GM12878 (cell line): ENCODE data around the gene PRSS27. TPM values are rescaled to one million over a fixed set of nuclear protein-coding genes. Genes with fewer than 3 reads are reported as not detected.
"Not testable (repeated sequence)": the region's sequence is repeated elsewhere in the genome, so short reads cannot be mapped to it uniquely, and the experiment has no call there.

Source experiments
- ATAC-seq: fragments of 200-7000 bp; cut with Tn5 transposase; 3 replicates; pipeline ENCODE4 v1.9.1; 2020; ENCODE audit warnings: mild to moderate bottlenecking, moderate library complexity
- BruUV-seq: library from RNA; stranded (reverse); fragments of 400-500 nt; replicated peaks from 2 replicates; lab custom pipeline; 2021; lab: Mats Ljungman, UMichigan
- CTCF ChIA-PET: fragments of 300-600 bp; sonication (Branson Sonifier 250); formaldehyde crosslinking; extraction: SDS; loops from one replicate; lab custom pipeline; 2021; ENCODE audit warnings: inconsistent platforms; lab: Yijun Ruan, JAX
- POLR2A ChIA-PET: fragments of 350-600 bp; formaldehyde crosslinking; extraction: SDS; loops from one replicate; lab custom pipeline; 2021; ENCODE audit warnings: inconsistent platforms; lab: Charles Lee
- RAD21 ChIA-PET: fragments of 300-600 bp; sonication (Branson Sonifier 250); formaldehyde crosslinking; loops from one replicate; lab custom pipeline; 2023; ENCODE audit warnings: antibody characterized with exemption; ENCODE audit not compliant: unreplicated experiment; lab: Charles Lee
- SMC1A ChIA-PET: fragments of 300-600 bp; sonication (Branson Sonifier 250); formaldehyde crosslinking; loops from one replicate; lab custom pipeline; 2023; ENCODE audit not compliant: unreplicated experiment, uncharacterized antibody; lab: Charles Lee
- DNase-seq: peaks from one replicate; pipeline ENCODE4 v3.0.0-alpha.2; 2011; ENCODE audit warnings: low read depth, low spot score
- FAIRE-seq: peaks from 3 replicates; lab custom pipeline; 2011; peaks lifted over from hg19 to GRCh38; lab: Jason Lieb, UNC
- H2AFZ ChIP-seq: 2 replicates; pipeline ENCODE4 v1.6.0; 2011; ENCODE audit warnings: low read depth, low read length, control low read depth; ENCODE audit not compliant: control insufficient read depth
- H3K27ac ChIP-seq: 2 replicates; pipeline ENCODE4 v1.5.1; 2011; ENCODE audit warnings: control low read depth; ENCODE audit not compliant: control insufficient read depth, insufficient read depth
- H3K27me3 ChIP-seq, 2 experiments: replicated peaks in 1 of 2; 2 replicates each; pipeline versions ENCODE4 v1.6.0 to v1.6.1; 2011; ENCODE audit warnings: low read length in 1 of 2; ENCODE audit not compliant: control insufficient read depth in 2 of 2, insufficient read depth in 2 of 2
- H3K36me3 ChIP-seq, 2 experiments: 2 replicates each; pipeline ENCODE4 v1.5.1; 2011; ENCODE audit warnings: low read length in 1 of 2; ENCODE audit not compliant: control insufficient read depth in 2 of 2, insufficient read depth in 2 of 2
- H3K4me1 ChIP-seq: 2 replicates; pipeline ENCODE4 v1.6.1; 2011; ENCODE audit warnings: mild to moderate bottlenecking, low read length, moderate library complexity, mixed read lengths; ENCODE audit not compliant: control insufficient read depth, insufficient read depth
- H3K4me2 ChIP-seq: 2 replicates; pipeline ENCODE4 v1.6.0; 2011; ENCODE audit warnings: control low read depth; ENCODE audit not compliant: control insufficient read depth, insufficient read depth
- H3K4me3 ChIP-seq: fragments of 200-600 bp; sonication (generic); 2 replicates; pipeline ENCODE4 v1.5.1; 2016
- H3K79me2 ChIP-seq: 2 replicates; pipeline ENCODE4 v1.6.0; 2011; ENCODE audit warnings: low read length; ENCODE audit not compliant: control insufficient read depth, insufficient read depth
- H3K9ac ChIP-seq: 2 replicates; pipeline ENCODE4 v1.8.0; 2011; ENCODE audit warnings: low read length, control low read depth, mixed read lengths; ENCODE audit not compliant: control insufficient read depth, insufficient read depth
- H3K9me3 ChIP-seq: replicated peaks from 3 replicates; pipeline ENCODE4 v1.5.1; 2011; ENCODE audit warnings: mild to moderate bottlenecking, low read length; ENCODE audit not compliant: control insufficient read depth, insufficient read depth
- H4K20me1 ChIP-seq: 2 replicates; pipeline ENCODE4 v1.6.0; 2011; ENCODE audit not compliant: control insufficient read depth, insufficient read depth
- WGBS: methylation state at CpG from one replicate; pipeline ENCODE4 v1.1.6; 2016; ENCODE audit warnings: low lambda C conversion rate; ENCODE audit not compliant: insufficient replicate concordance, insufficient coverage; ENCODE audit errors: missing lambda C conversion rate; 5-methylcytosine and 5-hydroxymethylcytosine counted together
- in situ Hi-C: fragments of 300-500 bp; cut with MboI; formaldehyde crosslinking; loops from 9 replicates; pipeline ENCODE4 v1.14.3; 2018; ENCODE audit warnings: mixed read lengths
- intact Hi-C: fragments of 100-400 bp; cut with micrococcal nuclease; formaldehyde crosslinking; loops from one replicate; pipeline ENCODE4 v1.14.2; 2022; ENCODE audit not compliant: unreplicated experiment
- polyA plus RNA-seq, 11 experiments: library from polyadenylated mRNA; depleted of rRNA in 4 of 11; unstranded in 6 of 11; stranded (reverse) in 5 of 11; fragments of >200 nt; fragmentation: Nextera tagmentation in 4 of 11; fragmentation: Illumina TruSeq in 1 of 11; extraction: Ambion mirVana in 4 of 11; extraction: Trizol in 1 of 11; gene quantifications; 1 replicate in 1 of 11; 2 replicates in 10 of 11; pipeline versions ENCODE4 v1.2.1 to v1.2.3, GENCODE V29; 2011 to 2016; ENCODE audit warnings: inconsistent platforms in 2 of 11, missing spikeins in 2 of 11, low read depth in 1 of 11
- total RNA-seq, 4 experiments: library from RNA; depleted of rRNA in 3 of 4; stranded (reverse); fragments of >200 nt in 3 of 4; fragmentation: Illumina TruSeq in 1 of 4; extraction: Trizol in 1 of 4; gene quantifications; 2 replicates each; pipeline versions ENCODE4 v1.2.1 to v1.2.3, GENCODE V29; 2013 to 2021
- TF ChIP-seq, protein P1 (sequence below): IDR thresholded peaks from 2 replicates; pipeline ENCODE4 v1.6.1; 2012; ENCODE audit warnings: mild to moderate bottlenecking, low read depth, low read length

The PRSS27 gene
- total and polyA plus RNA-seq, 10 of the 15 experiments (the other 5 are each of a cell fraction or from before 2014, with no cell fraction given), result 0.18 to 1.8 (median 0.51) TPM; not detected in 2

DNA sequence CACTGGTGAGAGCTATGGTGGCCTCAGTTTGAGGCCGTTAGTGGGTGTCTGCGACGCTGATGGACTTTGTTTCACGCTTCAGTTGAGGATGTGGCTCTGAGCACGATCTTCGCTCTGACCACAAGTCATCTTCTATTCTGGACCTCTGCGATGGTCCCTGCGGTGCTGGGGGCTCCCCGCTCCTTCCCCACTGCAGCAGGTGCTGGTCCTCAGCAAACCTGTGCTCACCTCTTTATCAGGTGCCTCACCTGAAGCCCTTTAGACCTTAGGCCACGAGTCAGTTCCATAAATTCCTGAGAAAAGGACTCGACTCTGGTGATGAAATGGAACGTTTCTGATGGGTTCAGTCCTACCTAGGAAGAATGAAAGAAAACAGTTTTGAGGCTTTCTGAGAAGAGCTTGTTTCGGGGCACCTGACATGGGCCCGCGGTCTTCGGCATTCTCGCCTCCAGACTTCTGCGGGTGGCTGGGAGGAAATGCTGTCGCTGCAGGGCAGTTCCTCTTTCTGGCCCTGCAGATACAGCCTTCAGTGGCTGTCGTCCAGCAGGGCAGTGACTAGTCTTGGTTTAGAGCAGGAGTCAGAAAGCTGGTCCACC is 33.0 kb downstream of the PRSS27 start (continued):
- TF ChIP-seq, protein P1, sequence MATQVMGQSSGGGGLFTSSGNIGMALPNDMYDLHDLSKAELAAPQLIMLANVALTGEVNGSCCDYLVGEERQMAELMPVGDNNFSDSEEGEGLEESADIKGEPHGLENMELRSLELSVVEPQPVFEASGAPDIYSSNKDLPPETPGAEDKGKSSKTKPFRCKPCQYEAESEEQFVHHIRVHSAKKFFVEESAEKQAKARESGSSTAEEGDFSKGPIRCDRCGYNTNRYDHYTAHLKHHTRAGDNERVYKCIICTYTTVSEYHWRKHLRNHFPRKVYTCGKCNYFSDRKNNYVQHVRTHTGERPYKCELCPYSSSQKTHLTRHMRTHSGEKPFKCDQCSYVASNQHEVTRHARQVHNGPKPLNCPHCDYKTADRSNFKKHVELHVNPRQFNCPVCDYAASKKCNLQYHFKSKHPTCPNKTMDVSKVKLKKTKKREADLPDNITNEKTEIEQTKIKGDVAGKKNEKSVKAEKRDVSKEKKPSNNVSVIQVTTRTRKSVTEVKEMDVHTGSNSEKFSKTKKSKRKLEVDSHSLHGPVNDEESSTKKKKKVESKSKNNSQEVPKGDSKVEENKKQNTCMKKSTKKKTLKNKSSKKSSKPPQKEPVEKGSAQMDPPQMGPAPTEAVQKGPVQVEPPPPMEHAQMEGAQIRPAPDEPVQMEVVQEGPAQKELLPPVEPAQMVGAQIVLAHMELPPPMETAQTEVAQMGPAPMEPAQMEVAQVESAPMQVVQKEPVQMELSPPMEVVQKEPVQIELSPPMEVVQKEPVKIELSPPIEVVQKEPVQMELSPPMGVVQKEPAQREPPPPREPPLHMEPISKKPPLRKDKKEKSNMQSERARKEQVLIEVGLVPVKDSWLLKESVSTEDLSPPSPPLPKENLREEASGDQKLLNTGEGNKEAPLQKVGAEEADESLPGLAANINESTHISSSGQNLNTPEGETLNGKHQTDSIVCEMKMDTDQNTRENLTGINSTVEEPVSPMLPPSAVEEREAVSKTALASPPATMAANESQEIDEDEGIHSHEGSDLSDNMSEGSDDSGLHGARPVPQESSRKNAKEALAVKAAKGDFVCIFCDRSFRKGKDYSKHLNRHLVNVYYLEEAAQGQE, result no peak

DNA sequence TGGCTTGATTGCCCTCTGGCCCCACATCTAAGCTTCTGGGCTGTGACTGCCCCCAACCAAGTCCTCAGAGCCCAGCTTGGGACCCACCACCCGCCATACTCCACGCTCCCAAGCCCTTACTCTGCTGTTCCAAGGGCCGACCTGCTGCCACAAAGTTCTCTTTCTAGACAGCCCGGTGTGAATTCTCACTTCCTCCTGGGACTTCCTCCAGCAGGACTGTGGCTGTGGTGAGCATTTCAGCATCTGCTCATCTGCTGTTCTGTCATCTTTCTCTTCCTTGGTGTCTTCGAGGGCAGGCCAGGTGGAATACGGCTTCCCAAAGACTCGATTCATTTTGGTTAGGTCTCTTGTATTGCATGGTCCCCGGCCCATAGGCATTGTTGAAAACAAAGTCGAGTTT is 33.9 kb downstream of the PRSS27 start:
- WGBS, result no CpG with 5 or more reads among the region's 9 CpGs
- H3K9ac ChIP-seq, H3K4me3 ChIP-seq, H3K27ac ChIP-seq, POLR2A ChIA-PET, RAD21 ChIA-PET, BruUV-seq, H4K20me1 ChIP-seq, H3K4me1 ChIP-seq, in situ Hi-C loops, H3K27me3 ChIP-seq, SMC1A ChIA-PET, H3K36me3 ChIP-seq, CTCF ChIA-PET, H3K9me3 ChIP-seq, DNase-seq, H2AFZ ChIP-seq, H3K4me2 ChIP-seq: not testable (repeated sequence)
- intact Hi-C loops, result loop anchor here (10.0 kb wide), 1 partner anchor 151 kb away; the partner anchor contains the start of genes CEMP1 and PDPK1
- H3K79me2 ChIP-seq, result peaks cover 54% of the 10 kb centered on the region
- ATAC-seq (peak; percentile 63), FAIRE-seq (peak; percentile 96)

DNA sequence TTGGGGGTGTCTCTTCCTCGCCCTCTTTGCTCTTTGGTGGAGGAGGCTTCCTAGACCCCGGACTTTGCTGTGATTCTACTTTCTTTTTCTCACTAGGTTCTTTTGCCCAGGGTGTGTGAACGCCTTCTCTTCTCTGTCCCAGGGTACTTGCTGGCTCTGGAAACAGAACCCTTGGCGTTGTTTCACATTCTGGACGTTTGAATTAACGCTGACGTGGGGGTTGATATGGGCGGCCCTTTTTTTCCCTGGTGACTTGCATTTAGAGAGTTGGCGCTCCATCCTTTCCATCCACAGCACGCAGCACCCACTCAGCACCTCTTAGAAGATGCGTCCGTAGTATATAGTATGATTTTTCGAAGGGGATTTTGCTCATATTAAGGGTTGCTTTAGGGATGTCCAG is 37.0 kb downstream of the PRSS27 start:
- FAIRE-seq, H2AFZ ChIP-seq, H4K20me1 ChIP-seq, ATAC-seq, RAD21 ChIA-PET, H3K27me3 ChIP-seq, H3K4me1 ChIP-seq, H3K9me3 ChIP-seq, SMC1A ChIA-PET, BruUV-seq, DNase-seq, H3K36me3 ChIP-seq, in situ Hi-C loops: not testable (repeated sequence)
- intact Hi-C loops, result loop anchor here (2.0 to 10.0 kb wide), 2 partner anchors 38 to 148 kb away; partner anchors contain the start of genes CEMP1, PDPK1 and PRSS27
- CTCF ChIA-PET, result interaction anchor here (1.0 kb wide), 1 partner anchor 185 kb away, joined by 3 read pairs; no protein-coding TSS in a partner anchor
- peaks cover 38% of the 10 kb centered on the region for H3K79me2 ChIP-seq
- peak overlapping the region; percentile 82 for H3K27ac ChIP-seq
- peak overlapping the region; percentile 95 for H3K9ac ChIP-seq
- peak overlapping the region; percentile 94 for H3K4me3 ChIP-seq
- peak overlapping the region; percentile 33 for H3K4me2 ChIP-seq
- POLR2A ChIA-PET, result interaction anchor here (1.0 to 2.0 kb wide), 2 partner anchors 71 to 229 kb away, joined by 3 to 5 read pairs; partner anchors contain the start of gene FLYWCH1
- whole genome bisulfite sequencing, result 2% methylated on average over 12 of the region's 13 CpGs
